Transverse colon (tissue), 4 donors: Measurements from ENCODE around the gene DMBT1. TPM values are rescaled to one million over a fixed set of nuclear protein-coding genes. Genes with fewer than 3 reads are reported as not detected.
"Not testable (repeated sequence)": the region's sequence is repeated elsewhere in the genome, so short reads cannot be mapped to it uniquely, and the experiment has no call there.

ENCODE experiments used
- DNase-seq: peaks from one replicate; pipeline ENCODE4 v3.0.0-alpha.2; 2019
- H3K27ac ChIP-seq, 4 donors: fragments of 200-600 bp; sonication (generic); 2 replicates each; pipeline ENCODE4 v1.5.1; 2016 to 2018; ENCODE audit warnings: inconsistent platforms in 4 of 4
- H3K27me3 ChIP-seq: fragments of 200-600 bp; sonication (generic); 2 replicates; pipeline ENCODE4 v1.5.1; 2017; ENCODE audit warnings: inconsistent platforms
- H3K36me3 ChIP-seq, 4 donors: fragments of 200-600 bp; sonication (generic); 2 replicates each; pipeline ENCODE4 v1.5.1; 2017 to 2019; ENCODE audit warnings: inconsistent platforms in 4 of 4
- H3K4me1 ChIP-seq, 4 donors: fragments of 200-600 bp; sonication (generic); 2 replicates each; pipeline ENCODE4 v1.5.1; 2017 to 2020; ENCODE audit warnings: inconsistent platforms in 4 of 4
- H3K4me3 ChIP-seq, 4 donors: fragments of 200-600 bp; sonication (generic); 1 replicate in 1 of 4; 2 replicates in 3 of 4; pipeline versions ENCODE4 v1.5.1 to v1.6.1; 2017 to 2019; ENCODE audit warnings: inconsistent platforms in 4 of 4
- H3K9me3 ChIP-seq, 2 donors: fragments of 200-600 bp; sonication (generic); 2 replicates each; pipeline ENCODE4 v1.5.1; 2017 to 2019; ENCODE audit warnings: inconsistent platforms in 2 of 2
- CTCF ChIP-seq, 5 experiments: fragments of 200-600 bp in 3 of 5; fragments of 450-650 bp in 2 of 5; sonication (generic) in 3 of 5; IDR thresholded peaks; 1 replicate in 2 of 5; 2 replicates in 3 of 5; pipeline ENCODE4 v1.5.1; 2016 to 2017; ENCODE audit warnings: antibody characterized with exemption in 5 of 5, inconsistent platforms in 3 of 5, mild to moderate bottlenecking in 2 of 5, moderate library complexity in 1 of 5
- EP300 ChIP-seq: sonication (generic); formaldehyde crosslinking; IDR thresholded peaks from one replicate; pipeline ENCODE4 v1.6.1; 2017; ENCODE audit warnings: antibody characterized with exemption, low read depth
- POLR2A ChIP-seq: fragments of 450-650 bp; IDR thresholded peaks from one replicate; pipeline ENCODE4 v1.6.1; 2016; ENCODE audit warnings: antibody characterized with exemption, mild to moderate bottlenecking, moderate library complexity
- POLR2AphosphoS5 ChIP-seq, 3 donors: sonication (generic); formaldehyde crosslinking; IDR thresholded peaks; one replicate each; pipeline ENCODE4 v1.6.1; 2016; ENCODE audit warnings: antibody characterized with exemption in 3 of 3
- WGBS, 2 donors: methylation state at CpG; one replicate each; pipeline ENCODE4 v1.1.5; 2018; ENCODE audit warnings: low coverage in 1 of 2; 5-methylcytosine and 5-hydroxymethylcytosine counted together
- in situ Hi-C, 4 donors: fragments of 200-750 bp; cut with MboI; loops; one replicate each; pipeline versions ENCODE4 v1.15.0 to v1.15.1; 2017; ENCODE audit warnings: low sequenced_read_pairs in 3 of 4, low pct_ligation_motif_present in 1 of 4, low pct_unique_long_range_greater_than_20kb in 1 of 4
- intact Hi-C: fragments of 100-400 bp; cut with DNase I; formaldehyde crosslinking; loops from one replicate; pipeline ENCODE4 v1.15.1; 2023; ENCODE audit warnings: low total_unique reads
- total RNA-seq, 4 donors: library from RNA; depleted of rRNA; stranded (reverse); fragments of >200 nt; gene quantifications; one replicate each; pipeline ENCODE4 v1.1.0, GENCODE V29; 2016

The DMBT1 gene
- total RNA-seq, 4 donors from 2014 or later, result 42.2 to 124 (median 68.5) TPM

DNA sequence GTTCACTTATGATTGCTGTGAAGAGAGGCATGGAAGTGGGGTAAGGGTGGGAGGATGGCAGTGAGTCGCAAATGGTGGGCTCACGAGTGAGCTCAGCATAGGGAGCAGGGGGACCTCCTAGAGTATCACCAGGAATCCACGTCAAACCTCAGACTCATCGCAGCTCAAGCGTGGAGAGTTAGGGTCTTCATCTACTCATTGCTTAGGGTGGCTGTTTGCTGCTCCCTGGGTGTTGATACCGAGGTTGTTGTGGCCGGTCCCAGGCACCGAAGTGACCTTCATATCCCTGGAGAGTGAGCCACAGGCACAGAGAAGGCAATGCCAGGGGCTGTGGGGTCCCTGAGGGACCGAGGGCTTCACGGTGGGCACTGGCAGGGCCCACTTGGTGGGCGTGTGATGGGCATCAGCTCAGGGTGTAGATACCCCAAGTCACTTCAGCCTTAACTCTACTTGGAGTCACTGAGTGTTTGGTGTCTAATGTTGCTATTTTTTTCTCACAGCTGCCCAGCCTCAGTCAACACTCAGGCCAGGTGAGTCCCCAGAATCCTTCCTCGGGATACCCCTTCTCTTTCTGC, 16.8 kb downstream of the DMBT1 start:
- intact Hi-C loops, result no loop called here
- Histone ChIP-seq H3K4me1 (no peaks in the 10 kb centered on the region), H3K27ac (no peak overlapping the region), H3K27me3 (no peaks in the 10 kb centered on the region), H3K36me3 (no peaks in the 10 kb centered on the region), H3K9me3 (no peaks in the 10 kb centered on the region), H3K4me3 (no peak overlapping the region)
- TF ChIP-seq POLR2A, result no peak
- no peak for TF ChIP-seq CTCF (IDR thresholded peaks at IDR 0.05)
- TF ChIP-seq EP300, result no peak
- TF ChIP-seq POLR2AphosphoS5 (IDR thresholded peaks at IDR 0.05), result no peak
- DNase-seq, result no peak
- in situ Hi-C loops, result no loop called here
- 80 to 100% methylated on average over 1 to 12 of the region's 12 CpGs for WGBS, 2 donors

DNA sequence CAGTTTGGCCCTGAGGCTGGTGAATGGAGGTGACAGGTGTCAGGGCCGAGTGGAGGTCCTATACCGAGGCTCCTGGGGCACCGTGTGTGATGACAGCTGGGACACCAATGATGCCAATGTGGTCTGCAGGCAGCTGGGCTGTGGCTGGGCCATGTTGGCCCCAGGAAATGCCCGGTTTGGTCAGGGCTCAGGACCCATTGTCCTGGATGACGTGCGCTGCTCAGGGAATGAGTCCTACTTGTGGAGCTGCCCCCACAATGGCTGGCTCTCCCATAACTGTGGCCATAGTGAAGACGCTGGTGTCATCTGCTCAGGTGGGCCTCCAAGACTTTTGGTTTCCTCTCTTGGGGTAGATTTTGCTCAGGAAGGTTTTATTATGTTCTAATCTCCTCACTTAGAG, 25.5 kb downstream of the DMBT1 start:
- H3K27me3 ChIP-seq, H3K4me1 ChIP-seq, H3K9me3 ChIP-seq, H3K27ac ChIP-seq, H3K4me3 ChIP-seq, in situ Hi-C loops, intact Hi-C loops, H3K36me3 ChIP-seq, DNase-seq: not testable (repeated sequence)
- 90% methylated on average over 7 of the region's 7 CpGs; no CpG with 5 or more reads in 1 of the 2 donors for WGBS, 2 donors

DNA sequence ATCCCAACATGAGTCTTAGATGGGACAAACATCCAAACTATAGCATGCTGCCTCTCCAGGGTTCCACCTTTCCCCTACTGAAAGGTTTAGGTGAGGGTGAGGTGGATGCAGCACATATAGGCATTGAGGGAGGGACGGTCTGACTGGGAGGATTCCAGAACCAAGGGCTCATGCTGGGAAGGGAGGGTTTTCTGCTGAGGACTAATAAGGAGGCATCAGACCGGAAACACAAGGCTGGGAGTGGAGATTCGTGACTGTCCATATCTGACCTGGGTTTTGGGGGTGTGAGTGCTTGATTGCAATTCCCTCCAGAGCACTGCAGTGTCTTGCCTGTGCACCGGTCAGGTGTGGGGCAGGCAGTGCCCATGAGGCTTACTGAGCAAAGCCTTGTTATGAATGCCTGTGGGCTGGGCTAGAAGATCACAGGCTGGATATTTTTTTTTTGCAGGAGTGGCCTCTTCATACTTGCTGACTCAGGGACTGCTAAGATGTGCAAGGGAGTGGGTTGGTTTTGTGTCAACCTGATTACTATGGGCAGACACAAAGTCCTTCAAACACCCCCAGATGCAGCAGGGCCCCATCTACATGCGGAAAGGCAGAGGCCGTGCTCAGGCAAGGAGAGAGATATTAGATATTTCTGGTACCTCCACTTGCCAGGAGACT, 26.7 kb downstream of the DMBT1 start:
- TF ChIP-seq EP300, result no peak
- TF ChIP-seq POLR2AphosphoS5 (IDR thresholded peaks at IDR 0.05), result no peak
- TF ChIP-seq CTCF (IDR thresholded peaks at IDR 0.05), result no peak
- intact Hi-C loops, result no loop called here
- Histone ChIP-seq H3K4me1 (no peaks in the 10 kb centered on the region), H3K4me3 (no peak overlapping the region), H3K36me3 (no peaks in the 10 kb centered on the region), H3K27ac (no peak overlapping the region), H3K9me3 (no peaks in the 10 kb centered on the region), H3K27me3 (no peaks in the 10 kb centered on the region)
- in situ Hi-C loops, result no loop called here
- 82 to 100% methylated on average over 1 to 6 of the region's 6 CpGs for WGBS, 2 donors
- no peak for DNase-seq

DNA sequence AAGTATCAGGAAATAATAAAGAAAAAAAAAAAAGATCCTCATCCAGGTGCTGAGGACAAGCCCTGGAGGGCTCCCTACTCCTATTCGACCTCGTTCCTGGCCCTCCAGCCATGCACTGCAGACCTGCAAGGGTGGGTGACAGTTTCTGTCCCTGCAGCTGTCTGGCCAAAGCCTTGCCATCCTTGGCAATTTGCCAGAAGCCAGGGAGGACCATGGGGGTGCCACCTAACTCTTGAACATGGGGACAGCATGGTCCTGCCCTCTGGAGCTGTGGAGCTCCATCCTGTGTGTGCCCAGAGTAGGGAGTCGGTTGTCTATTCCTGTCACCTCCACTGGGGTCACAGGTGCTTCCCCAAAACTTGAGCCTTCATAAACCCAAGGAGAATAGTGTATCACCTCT, 27.8 kb downstream of the DMBT1 start:
- WGBS, 2 donors, result 86% methylated on average over 3 of the region's 3 CpGs; no CpG with 5 or more reads in 1 of the 2 donors
- Histone ChIP-seq H3K36me3 (no peaks in the 10 kb centered on the region), H3K4me1 (no peaks in the 10 kb centered on the region), H3K27ac (no peak overlapping the region), H3K27me3 (no peaks in the 10 kb centered on the region), H3K9me3 (no peaks in the 10 kb centered on the region), H3K4me3 (no peak overlapping the region)
- intact Hi-C loops, result no loop called here
- TF ChIP-seq CTCF (IDR thresholded peaks at IDR 0.05) (no peak), EP300 (no peak), POLR2A (no peak), POLR2AphosphoS5 (IDR thresholded peaks at IDR 0.05) (no peak)
- in situ Hi-C loops, result no loop called here
- DNase-seq, result no peak

DNA sequence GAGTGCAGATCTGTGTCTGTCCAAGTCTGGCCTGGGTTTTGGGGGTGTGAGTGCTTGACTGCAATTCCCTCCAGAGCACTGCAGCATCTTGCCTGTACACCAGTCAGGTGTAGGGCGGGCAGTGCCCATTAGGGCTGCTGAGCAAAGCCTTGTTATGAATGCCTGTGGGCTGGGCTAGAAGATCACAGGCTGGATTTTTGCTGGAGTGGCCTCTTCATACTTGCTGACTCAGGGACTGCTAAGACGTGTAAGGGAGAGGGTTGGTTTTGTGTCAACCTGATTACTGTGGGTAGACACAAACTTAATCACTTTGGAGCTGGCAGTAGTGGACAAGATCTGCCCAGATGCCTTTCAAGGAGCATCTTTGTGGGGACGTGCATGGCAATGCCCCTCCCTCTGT, 29.6 kb downstream of the DMBT1 start:
- Histone ChIP-seq H3K4me1 (no peaks in the 10 kb centered on the region), H3K27ac (no peak overlapping the region), H3K36me3 (no peaks in the 10 kb centered on the region), H3K9me3 (no peaks in the 10 kb centered on the region), H3K4me3 (no peak overlapping the region), H3K27me3 (no peaks in the 10 kb centered on the region)
- intact Hi-C loops, result no loop called here
- DNase-seq, result no peak
- TF ChIP-seq CTCF (IDR thresholded peaks at IDR 0.05) (no peak), POLR2AphosphoS5 (IDR thresholded peaks at IDR 0.05) (no peak), POLR2A (no peak), EP300 (no peak)
- 81% methylated on average over 3 of the region's 3 CpGs; no CpG with 5 or more reads in 1 of the 2 donors for WGBS, 2 donors
- in situ Hi-C loops, result no loop called here
